22Rv1 (cell line): ENCODE measurements around the gene OLIG2.

Experiments
- ZFX ChIP-seq: fragments of 450-650 bp; IDR thresholded peaks from 2 replicates; pipeline ENCODE4 v1.6.1; 2017; ENCODE audit warnings: antibody characterized with exemption, borderline replicate concordance
- TF ChIP-seq, protein P1 (sequence below): fragments of 450-650 bp; IDR thresholded peaks from 2 replicates; pipeline ENCODE4 v1.5.1; 2017; ENCODE audit warnings: mild to moderate bottlenecking

DNA sequence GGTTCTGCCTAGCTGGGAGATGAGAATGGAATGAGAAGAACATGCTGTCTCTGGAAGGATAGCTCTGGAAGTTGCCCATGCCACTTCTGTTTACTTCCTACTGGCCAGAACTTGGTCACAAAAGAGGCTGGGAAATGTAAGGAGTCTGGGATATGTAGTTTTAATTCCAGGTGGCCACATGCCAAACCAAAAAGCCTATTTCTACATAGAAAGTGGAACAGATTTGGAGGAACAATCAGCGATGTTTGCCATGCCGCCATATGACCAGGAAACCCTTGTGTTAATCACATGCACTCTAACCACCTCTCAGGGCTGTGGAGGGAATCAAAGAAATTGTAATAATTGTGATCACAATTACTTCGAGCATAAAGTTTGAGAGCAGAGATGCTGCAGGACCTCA lies 10.0 kb upstream of the OLIG2 start:
- TF ChIP-seq, protein P1, sequence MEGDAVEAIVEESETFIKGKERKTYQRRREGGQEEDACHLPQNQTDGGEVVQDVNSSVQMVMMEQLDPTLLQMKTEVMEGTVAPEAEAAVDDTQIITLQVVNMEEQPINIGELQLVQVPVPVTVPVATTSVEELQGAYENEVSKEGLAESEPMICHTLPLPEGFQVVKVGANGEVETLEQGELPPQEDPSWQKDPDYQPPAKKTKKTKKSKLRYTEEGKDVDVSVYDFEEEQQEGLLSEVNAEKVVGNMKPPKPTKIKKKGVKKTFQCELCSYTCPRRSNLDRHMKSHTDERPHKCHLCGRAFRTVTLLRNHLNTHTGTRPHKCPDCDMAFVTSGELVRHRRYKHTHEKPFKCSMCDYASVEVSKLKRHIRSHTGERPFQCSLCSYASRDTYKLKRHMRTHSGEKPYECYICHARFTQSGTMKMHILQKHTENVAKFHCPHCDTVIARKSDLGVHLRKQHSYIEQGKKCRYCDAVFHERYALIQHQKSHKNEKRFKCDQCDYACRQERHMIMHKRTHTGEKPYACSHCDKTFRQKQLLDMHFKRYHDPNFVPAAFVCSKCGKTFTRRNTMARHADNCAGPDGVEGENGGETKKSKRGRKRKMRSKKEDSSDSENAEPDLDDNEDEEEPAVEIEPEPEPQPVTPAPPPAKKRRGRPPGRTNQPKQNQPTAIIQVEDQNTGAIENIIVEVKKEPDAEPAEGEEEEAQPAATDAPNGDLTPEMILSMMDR, result no peak
- no peak for TF ChIP-seq ZFX
